ENCODE measurements around the gene NELFB.

DNA sequence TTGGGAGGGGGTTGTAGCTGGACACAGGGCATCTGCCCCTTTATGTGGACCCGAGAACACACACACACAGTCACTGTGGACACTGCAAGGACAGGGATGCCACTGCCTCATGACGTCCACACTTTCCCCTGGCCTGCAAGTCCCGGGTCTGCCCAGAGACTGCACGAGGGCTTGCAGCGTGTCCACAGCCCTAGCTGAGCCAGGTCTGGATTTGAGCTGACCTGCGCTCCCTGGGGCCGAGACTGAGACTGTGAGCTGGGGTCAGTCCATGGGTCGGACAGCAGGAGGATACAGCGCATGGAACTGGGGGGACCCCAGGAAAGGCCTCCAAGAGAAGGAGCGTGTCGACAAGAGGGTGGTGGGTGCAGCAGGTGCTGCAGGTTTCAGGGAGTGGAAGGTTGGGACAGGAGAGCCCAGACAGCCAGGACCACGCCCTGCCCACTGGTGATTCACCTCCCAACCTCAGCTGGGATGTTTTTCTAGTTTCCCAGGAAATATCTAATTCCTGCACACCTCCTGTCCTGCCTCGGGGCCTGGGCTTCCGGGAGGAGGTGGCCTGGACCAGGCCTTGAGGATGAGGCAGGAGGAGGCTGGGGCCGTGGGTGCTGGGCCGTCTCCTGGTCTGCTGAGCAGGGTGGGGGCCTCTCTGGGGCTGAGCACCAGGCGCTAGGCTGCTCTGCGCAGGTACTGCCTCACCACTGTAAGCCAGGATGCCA, 28.6 kb upstream of the NELFB start:
- TF ChIP-seq CTCF (IDR thresholded peaks at IDR 0.05; ENCODE audit: low read length) (no peak), EZH2 (IDR thresholded peaks at IDR 0.05; ENCODE audit: borderline replicate concordance, low read length) (no peak)

All from OCI-LY1 (cell line).